Keratinocyte (primary cell): ENCODE measurements around the gene PIWIL1. TPM values are rescaled to one million over a fixed set of nuclear protein-coding genes. Genes with fewer than 3 reads are reported as not detected.

Experiments
- DNase-seq: peaks from one replicate; pipeline ENCODE4 v3.0.0-alpha.2; 2011; ENCODE audit warnings: low read depth, missing footprints, low spot score
- FAIRE-seq: peaks from 2 replicates; lab custom pipeline; 2011; peaks lifted over from hg19 to GRCh38; lab: Jason Lieb, UNC
- H2AFZ ChIP-seq: 2 replicates; pipeline ENCODE4 v1.6.0; 2012; ENCODE audit warnings: low read length, control low read depth, inconsistent platforms; ENCODE audit not compliant: control insufficient read depth
- H3K27ac ChIP-seq: 2 replicates; pipeline ENCODE4 v1.5.1; 2011; ENCODE audit warnings: low read length; ENCODE audit not compliant: control insufficient read depth, insufficient read depth
- H3K27me3 ChIP-seq: 3 replicates; pipeline ENCODE4 v1.6.0; 2011; ENCODE audit warnings: low read length; ENCODE audit not compliant: control insufficient read depth, insufficient read depth; ENCODE audit errors: extremely low read depth
- H3K36me3 ChIP-seq, 2 experiments: 2 replicates in 1 of 2; 3 replicates in 1 of 2; pipeline ENCODE4 v1.5.1; 2011; ENCODE audit warnings: low read length in 2 of 2, mild to moderate bottlenecking in 1 of 2; ENCODE audit not compliant: control insufficient read depth in 2 of 2, insufficient read depth in 2 of 2; ENCODE audit errors: extremely low read depth in 1 of 2
- H3K4me1 ChIP-seq: 3 replicates; pipeline ENCODE4 v1.5.1; 2011; ENCODE audit warnings: low read length; ENCODE audit not compliant: control insufficient read depth, insufficient read depth; ENCODE audit errors: extremely low read depth
- H3K4me2 ChIP-seq: 3 replicates; pipeline ENCODE4 v1.6.0; 2011; ENCODE audit warnings: low read depth, low read length; ENCODE audit not compliant: control insufficient read depth, insufficient read depth; ENCODE audit errors: extremely low read depth
- H3K4me3 ChIP-seq, 3 experiments: fragments of 200-600 bp in 1 of 3; sonication (generic) in 1 of 3; 2 replicates in 2 of 3; 3 replicates in 1 of 3; pipeline ENCODE4 v1.5.1; 2011 to 2016; ENCODE audit warnings: low read length in 3 of 3, mild to moderate bottlenecking in 3 of 3, control low read depth in 2 of 3, inconsistent platforms in 1 of 3, low read depth in 1 of 3, mixed read lengths in 1 of 3, mixed run types in 1 of 3, moderate library complexity in 1 of 3; ENCODE audit not compliant: control insufficient read depth in 2 of 3, insufficient read depth in 2 of 3; ENCODE audit errors: extremely low read depth in 1 of 3
- H3K79me2 ChIP-seq: 2 replicates; pipeline ENCODE4 v1.6.0; 2012; ENCODE audit warnings: low read length; ENCODE audit not compliant: control insufficient read depth, insufficient read depth
- H3K9ac ChIP-seq: 3 replicates; pipeline ENCODE4 v1.6.0; 2011; ENCODE audit warnings: low read length; ENCODE audit not compliant: control insufficient read depth, insufficient read depth; ENCODE audit errors: extremely low read depth
- H3K9me1 ChIP-seq: 3 replicates; pipeline ENCODE4 v1.6.0; 2011; ENCODE audit warnings: low read length; ENCODE audit not compliant: control insufficient read depth, insufficient read depth; ENCODE audit errors: extremely low read depth
- H3K9me3 ChIP-seq: 2 replicates; pipeline ENCODE4 v1.5.1; 2012; ENCODE audit warnings: low read depth, low read length; ENCODE audit not compliant: control insufficient read depth
- H4K20me1 ChIP-seq: 3 replicates; pipeline ENCODE4 v1.6.0; 2011; ENCODE audit warnings: low read length; ENCODE audit not compliant: control insufficient read depth, insufficient read depth; ENCODE audit errors: extremely low read depth
- CTCF ChIP-seq, 3 experiments: IDR thresholded peaks in 1 of 3; conservative IDR thresholded peaks in 1 of 3; optimal IDR thresholded peaks in 1 of 3; 2 replicates in 2 of 3; 3 replicates in 1 of 3; pipeline versions ENCODE3 to v1.5.1; 2011; ENCODE audit warnings: low read length in 3 of 3, mild to moderate bottlenecking in 3 of 3, moderate library complexity in 2 of 3, control low read depth in 1 of 3, inconsistent platforms in 1 of 3; ENCODE audit not compliant: insufficient read depth in 2 of 3; ENCODE audit errors: extremely low read depth in 1 of 3
- EZH2 ChIP-seq: IDR thresholded peaks from one replicate; pipeline ENCODE4 v1.6.1; 2012; ENCODE audit warnings: inconsistent platforms, mild to moderate bottlenecking, low read length, moderate library complexity
- dilution Hi-C: fragments of 300-500 bp; cut with MboI; formaldehyde crosslinking; loops from one replicate; pipeline ENCODE4 v1.7.0; 2020; ENCODE audit warnings: low sequenced_read_pairs; ENCODE audit not compliant: extremely low pct_ligation_motif_present
- polyA plus RNA-seq, 5 experiments: library from polyadenylated mRNA; depleted of rRNA in 3 of 5; stranded (reverse) in 3 of 5; stranded (forward) in 1 of 5; unstranded in 1 of 5; fragments of >200 nt; gene quantifications; 1 replicate in 1 of 5; 2 replicates in 3 of 5; 3 replicates in 1 of 5; pipeline versions ENCODE4 v1.2.1 to v1.2.3, GENCODE V29; 2011 to 2012; ENCODE audit warnings: missing spikeins in 2 of 5, low read depth in 1 of 5, low replicate concordance in 1 of 5

PIWIL1 gene
- polyA plus RNA-seq, 1 donor (not counting 4 experiments of a cell fraction or from before 2014, with no cell fraction given) = 0.13 TPM

DNA sequence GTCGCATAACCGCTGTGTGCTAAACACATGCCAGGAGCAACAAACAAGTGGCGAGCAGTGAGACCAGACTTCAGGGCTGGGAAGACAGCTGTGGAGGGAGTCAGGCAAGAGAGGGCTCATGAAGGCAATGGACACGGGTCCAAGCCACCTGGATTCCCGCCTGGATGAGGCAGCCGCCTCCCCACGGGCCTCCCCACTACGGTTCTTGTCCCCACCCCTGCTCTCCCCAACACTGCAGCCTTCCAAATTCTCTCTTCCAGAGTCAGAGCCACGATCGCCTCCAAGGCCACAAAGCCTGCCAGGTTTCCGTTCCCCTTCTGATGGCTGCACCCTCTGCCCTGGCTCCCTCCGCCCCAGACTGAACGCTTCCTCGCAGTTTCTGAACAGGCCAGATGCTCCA, 36.1 kb upstream of the PIWIL1 start:
- H3K9me1 ChIP-seq = no peaks in the 10 kb centered on the region
- no peak overlapping the region for H3K4me3 ChIP-seq
- H3K36me3 ChIP-seq = no peaks in the 10 kb centered on the region
- no peak overlapping the region for H3K27ac ChIP-seq
- no peak overlapping the region for H3K4me2 ChIP-seq
- H3K9ac ChIP-seq = no peak overlapping the region
- TF ChIP-seq CTCF (optimal IDR thresholded peaks at IDR 0.05 in 1 of 3, IDR thresholded peaks at IDR 0.05 in 1 of 3, conservative IDR thresholded peaks at IDR 0.05 in 1 of 3; ENCODE audit: extremely low read depth in 1 of 3, insufficient read depth in 2 of 3, low read length in 3 of 3) = no peak
- TF ChIP-seq EZH2 = no peak
- peaks cover 4% of the 10 kb centered on the region for H3K27me3 ChIP-seq
- no peak overlapping the region for H2AFZ ChIP-seq
- no peaks in the 10 kb centered on the region for H3K79me2 ChIP-seq
- H3K9me3 ChIP-seq = no peaks in the 10 kb centered on the region
- no peaks in the 10 kb centered on the region for H4K20me1 ChIP-seq
- FAIRE-seq (no peak), DNase-seq (no peak)
- dilution Hi-C loops = no loop called here
- no peaks in the 10 kb centered on the region for H3K4me1 ChIP-seq

- peaks cover 4% of the 10 kb centered on the region for H3K27me3 ChIP-seq
- no peak overlapping the region for H3K27ac ChIP-seq
- no peak for TF ChIP-seq EZH2
- TF ChIP-seq CTCF (optimal IDR thresholded peaks at IDR 0.05 in 1 of 3, IDR thresholded peaks at IDR 0.05 in 1 of 3, conservative IDR thresholded peaks at IDR 0.05 in 1 of 3; ENCODE audit: extremely low read depth in 1 of 3, insufficient read depth in 2 of 3, low read length in 3 of 3) = no peak
- no peaks in the 10 kb centered on the region for H3K9me3 ChIP-seq
- H3K79me2 ChIP-seq = no peaks in the 10 kb centered on the region
- H2AFZ ChIP-seq = no peak overlapping the region
- FAIRE-seq (no peak), DNase-seq (no peak)
- no peaks in the 10 kb centered on the region for H3K4me1 ChIP-seq
- no peaks in the 10 kb centered on the region for H3K36me3 ChIP-seq
- dilution Hi-C loops = no loop called here
- H3K9ac ChIP-seq = no peak overlapping the region
- H4K20me1 ChIP-seq = no peaks in the 10 kb centered on the region
- H3K9me1 ChIP-seq = no peaks in the 10 kb centered on the region
- H3K4me3 ChIP-seq = no peak overlapping the region
- H3K4me2 ChIP-seq = no peak overlapping the region
Observed at GRCh38 chr12:130303781-130304180, 33.9 kb upstream of the PIWIL1 start.
